GM12878 (cell line): ENCODE results near the gene METTL16.

Experiments used
- CREB1 ChIP-seq: IDR thresholded peaks from 2 replicates; pipeline ENCODE4 v1.6.1; 2012; ENCODE audit warnings: low read depth, mild to moderate bottlenecking, inconsistent platforms
- EP300 ChIP-seq, 2 experiments: fragments of 150-350 bp in 1 of 2; IDR thresholded peaks; 2 replicates each; pipeline ENCODE4 v1.6.1; 2011 to 2012; ENCODE audit warnings: low read depth in 2 of 2, low read length in 2 of 2, borderline replicate concordance in 1 of 2, improper control_type of control experiment in 1 of 2, inconsistent platforms in 1 of 2; ENCODE audit not compliant: control insufficient read depth in 1 of 2
- FOS ChIP-seq: IDR thresholded peaks from 3 replicates; pipeline ENCODE4 v1.6.1; 2011; ENCODE audit warnings: borderline replicate concordance; ENCODE audit not compliant: insufficient read length; ENCODE audit errors: extremely low read depth
- HDAC2 ChIP-seq: fragments of 200-600 bp; sonication (generic); IDR thresholded peaks from 2 replicates; pipeline ENCODE4 v1.6.1; 2017
- POLR2A ChIP-seq: IDR thresholded peaks from 2 replicates; pipeline ENCODE4 v1.6.1; 2011; ENCODE audit warnings: low read depth, mild to moderate bottlenecking, low read length
- POLR2AphosphoS5 ChIP-seq: IDR thresholded peaks from 2 replicates; pipeline ENCODE4 v1.6.1; 2011; ENCODE audit warnings: mild to moderate bottlenecking, low read length, inconsistent platforms
- SMAD5 ChIP-seq: IDR thresholded peaks from 2 replicates; pipeline ENCODE4 v1.6.1; 2016; ENCODE audit warnings: antibody characterized with exemption, low read depth
- TF ChIP-seq, protein P1 (sequence below): IDR thresholded peaks from 2 replicates; pipeline ENCODE4 v1.6.1; 2012; ENCODE audit warnings: low read depth, low read length, improper control_type of control experiment
- TF ChIP-seq, protein P2 (sequence below), 3 experiments: IDR thresholded peaks in 2 of 3; conservative IDR thresholded peaks in 1 of 3; 2 replicates each; pipeline ENCODE4 v1.5.1; 2011; ENCODE audit warnings: low read depth in 3 of 3, low read length in 3 of 3, mild to moderate bottlenecking in 3 of 3, control low read depth in 2 of 3, moderate library complexity in 2 of 3, inconsistent platforms in 1 of 3, mixed read lengths in 1 of 3; ENCODE audit not compliant: control insufficient read depth in 2 of 3, insufficient read depth in 1 of 3; ENCODE audit errors: extremely low read depth in 1 of 3
- TF ChIP-seq, protein P3 (sequence below): IDR thresholded peaks from 2 replicates; pipeline ENCODE4 v1.6.1; 2011; ENCODE audit warnings: low read depth, mild to moderate bottlenecking, low read length, moderate library complexity, borderline replicate concordance; ENCODE audit errors: extremely low read depth
- TF ChIP-seq, protein P4 (sequence below): fragments of 450-650 bp; formaldehyde crosslinking; IDR thresholded peaks from 2 replicates; pipeline ENCODE4 v1.4.0; 2022; ENCODE audit warnings: mild to moderate bottlenecking, moderate library complexity
- TF ChIP-seq, protein P5 (sequence below): fragments of 450-650 bp; IDR thresholded peaks from 2 replicates; pipeline ENCODE4 v1.6.1; 2016; ENCODE audit warnings: mild to moderate bottlenecking, moderate library complexity, borderline replicate concordance
- TF ChIP-seq, protein P6 (sequence below): IDR thresholded peaks from 2 replicates; pipeline ENCODE4 v1.6.1; 2012; ENCODE audit warnings: low read length, inconsistent platforms

- TF ChIP-seq POLR2AphosphoS5 = no peak
- TF ChIP-seq, protein P1, sequence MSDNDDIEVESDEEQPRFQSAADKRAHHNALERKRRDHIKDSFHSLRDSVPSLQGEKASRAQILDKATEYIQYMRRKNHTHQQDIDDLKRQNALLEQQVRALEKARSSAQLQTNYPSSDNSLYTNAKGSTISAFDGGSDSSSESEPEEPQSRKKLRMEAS = no peak
- TF ChIP-seq, protein P2, sequence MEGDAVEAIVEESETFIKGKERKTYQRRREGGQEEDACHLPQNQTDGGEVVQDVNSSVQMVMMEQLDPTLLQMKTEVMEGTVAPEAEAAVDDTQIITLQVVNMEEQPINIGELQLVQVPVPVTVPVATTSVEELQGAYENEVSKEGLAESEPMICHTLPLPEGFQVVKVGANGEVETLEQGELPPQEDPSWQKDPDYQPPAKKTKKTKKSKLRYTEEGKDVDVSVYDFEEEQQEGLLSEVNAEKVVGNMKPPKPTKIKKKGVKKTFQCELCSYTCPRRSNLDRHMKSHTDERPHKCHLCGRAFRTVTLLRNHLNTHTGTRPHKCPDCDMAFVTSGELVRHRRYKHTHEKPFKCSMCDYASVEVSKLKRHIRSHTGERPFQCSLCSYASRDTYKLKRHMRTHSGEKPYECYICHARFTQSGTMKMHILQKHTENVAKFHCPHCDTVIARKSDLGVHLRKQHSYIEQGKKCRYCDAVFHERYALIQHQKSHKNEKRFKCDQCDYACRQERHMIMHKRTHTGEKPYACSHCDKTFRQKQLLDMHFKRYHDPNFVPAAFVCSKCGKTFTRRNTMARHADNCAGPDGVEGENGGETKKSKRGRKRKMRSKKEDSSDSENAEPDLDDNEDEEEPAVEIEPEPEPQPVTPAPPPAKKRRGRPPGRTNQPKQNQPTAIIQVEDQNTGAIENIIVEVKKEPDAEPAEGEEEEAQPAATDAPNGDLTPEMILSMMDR (IDR thresholded peaks at IDR 0.05 in 2 of 3, conservative IDR thresholded peaks at IDR 0.05 in 1 of 3; ENCODE audit: control insufficient read depth in 2 of 3, extremely low read depth in 1 of 3, insufficient read depth in 1 of 3, low read depth in 3 of 3, low read length in 3 of 3) = no peak
- TF ChIP-seq EP300 (IDR thresholded peaks at IDR 0.05; ENCODE audit: borderline replicate concordance in 1 of 2, control insufficient read depth in 1 of 2, low read depth in 2 of 2, low read length in 2 of 2) = no peak
- TF ChIP-seq CREB1 = no peak
- TF ChIP-seq, protein P3, sequence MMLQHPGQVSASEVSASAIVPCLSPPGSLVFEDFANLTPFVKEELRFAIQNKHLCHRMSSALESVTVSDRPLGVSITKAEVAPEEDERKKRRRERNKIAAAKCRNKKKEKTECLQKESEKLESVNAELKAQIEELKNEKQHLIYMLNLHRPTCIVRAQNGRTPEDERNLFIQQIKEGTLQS = no peak
- TF ChIP-seq, protein P4, sequence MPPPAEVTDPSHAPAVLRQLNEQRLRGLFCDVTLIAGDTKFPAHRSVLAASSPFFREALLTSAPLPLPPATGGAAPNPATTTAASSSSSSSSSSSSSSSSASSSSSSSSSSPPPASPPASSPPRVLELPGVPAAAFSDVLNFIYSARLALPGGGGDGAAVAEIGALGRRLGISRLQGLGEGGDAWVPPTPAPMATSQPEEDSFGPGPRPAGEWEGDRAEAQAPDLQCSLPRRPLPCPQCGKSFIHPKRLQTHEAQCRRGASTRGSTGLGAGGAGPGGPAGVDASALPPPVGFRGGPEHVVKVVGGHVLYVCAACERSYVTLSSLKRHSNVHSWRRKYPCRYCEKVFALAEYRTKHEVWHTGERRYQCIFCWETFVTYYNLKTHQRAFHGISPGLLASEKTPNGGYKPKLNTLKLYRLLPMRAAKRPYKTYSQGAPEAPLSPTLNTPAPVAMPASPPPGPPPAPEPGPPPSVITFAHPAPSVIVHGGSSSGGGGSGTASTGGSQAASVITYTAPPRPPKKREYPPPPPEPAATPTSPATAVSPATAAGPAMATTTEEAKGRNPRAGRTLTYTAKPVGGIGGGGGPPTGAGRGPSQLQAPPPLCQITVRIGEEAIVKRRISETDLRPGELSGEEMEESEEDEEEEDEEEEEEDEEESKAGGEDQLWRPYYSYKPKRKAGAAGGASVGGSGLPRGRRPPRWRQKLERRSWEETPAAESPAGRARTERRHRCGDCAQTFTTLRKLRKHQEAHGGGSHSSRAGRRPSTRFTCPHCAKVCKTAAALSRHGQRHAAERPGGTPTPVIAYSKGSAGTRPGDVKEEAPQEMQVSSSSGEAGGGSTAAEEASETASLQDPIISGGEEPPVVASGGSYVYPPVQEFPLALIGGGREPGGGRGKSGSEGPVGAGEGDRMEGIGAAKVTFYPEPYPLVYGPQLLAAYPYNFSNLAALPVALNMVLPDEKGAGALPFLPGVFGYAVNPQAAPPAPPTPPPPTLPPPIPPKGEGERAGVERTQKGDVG (CRISPR knock-in tag) = no peak
- TF ChIP-seq POLR2A = no peak
- TF ChIP-seq, protein P5, sequence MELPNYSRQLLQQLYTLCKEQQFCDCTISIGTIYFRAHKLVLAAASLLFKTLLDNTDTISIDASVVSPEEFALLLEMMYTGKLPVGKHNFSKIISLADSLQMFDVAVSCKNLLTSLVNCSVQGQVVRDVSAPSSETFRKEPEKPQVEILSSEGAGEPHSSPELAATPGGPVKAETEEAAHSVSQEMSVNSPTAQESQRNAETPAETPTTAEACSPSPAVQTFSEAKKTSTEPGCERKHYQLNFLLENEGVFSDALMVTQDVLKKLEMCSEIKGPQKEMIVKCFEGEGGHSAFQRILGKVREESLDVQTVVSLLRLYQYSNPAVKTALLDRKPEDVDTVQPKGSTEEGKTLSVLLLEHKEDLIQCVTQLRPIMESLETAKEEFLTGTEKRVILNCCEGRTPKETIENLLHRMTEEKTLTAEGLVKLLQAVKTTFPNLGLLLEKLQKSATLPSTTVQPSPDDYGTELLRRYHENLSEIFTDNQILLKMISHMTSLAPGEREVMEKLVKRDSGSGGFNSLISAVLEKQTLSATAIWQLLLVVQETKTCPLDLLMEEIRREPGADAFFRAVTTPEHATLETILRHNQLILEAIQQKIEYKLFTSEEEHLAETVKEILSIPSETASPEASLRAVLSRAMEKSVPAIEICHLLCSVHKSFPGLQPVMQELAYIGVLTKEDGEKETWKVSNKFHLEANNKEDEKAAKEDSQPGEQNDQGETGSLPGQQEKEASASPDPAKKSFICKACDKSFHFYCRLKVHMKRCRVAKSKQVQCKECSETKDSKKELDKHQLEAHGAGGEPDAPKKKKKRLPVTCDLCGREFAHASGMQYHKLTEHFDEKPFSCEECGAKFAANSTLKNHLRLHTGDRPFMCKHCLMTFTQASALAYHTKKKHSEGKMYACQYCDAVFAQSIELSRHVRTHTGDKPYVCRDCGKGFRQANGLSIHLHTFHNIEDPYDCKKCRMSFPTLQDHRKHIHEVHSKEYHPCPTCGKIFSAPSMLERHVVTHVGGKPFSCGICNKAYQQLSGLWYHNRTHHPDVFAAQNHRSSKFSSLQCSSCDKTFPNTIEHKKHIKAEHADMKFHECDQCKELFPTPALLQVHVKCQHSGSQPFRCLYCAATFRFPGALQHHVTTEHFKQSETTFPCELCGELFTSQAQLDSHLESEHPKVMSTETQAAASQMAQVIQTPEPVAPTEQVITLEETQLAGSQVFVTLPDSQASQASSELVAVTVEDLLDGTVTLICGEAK = no peak
- no peak for TF ChIP-seq HDAC2
- TF ChIP-seq FOS = no peak
- TF ChIP-seq SMAD5 = no peak
- TF ChIP-seq, protein P6, sequence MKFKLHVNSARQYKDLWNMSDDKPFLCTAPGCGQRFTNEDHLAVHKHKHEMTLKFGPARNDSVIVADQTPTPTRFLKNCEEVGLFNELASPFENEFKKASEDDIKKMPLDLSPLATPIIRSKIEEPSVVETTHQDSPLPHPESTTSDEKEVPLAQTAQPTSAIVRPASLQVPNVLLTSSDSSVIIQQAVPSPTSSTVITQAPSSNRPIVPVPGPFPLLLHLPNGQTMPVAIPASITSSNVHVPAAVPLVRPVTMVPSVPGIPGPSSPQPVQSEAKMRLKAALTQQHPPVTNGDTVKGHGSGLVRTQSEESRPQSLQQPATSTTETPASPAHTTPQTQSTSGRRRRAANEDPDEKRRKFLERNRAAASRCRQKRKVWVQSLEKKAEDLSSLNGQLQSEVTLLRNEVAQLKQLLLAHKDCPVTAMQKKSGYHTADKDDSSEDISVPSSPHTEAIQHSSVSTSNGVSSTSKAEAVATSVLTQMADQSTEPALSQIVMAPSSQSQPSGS = no peak
Measured at GRCh38 chr17:2435181-2435741, 76.4 kb downstream of the METTL16 start.
